ENCODE data around the gene ATP13A3.
"Not testable (repeated sequence)": the region's sequence is repeated elsewhere in the genome, so short reads cannot be mapped to it uniquely, and the experiment has no call there.

ATP13A3 gene

GRCh38 chr3:194486540-194487288, at the start of gene ATP13A3:
ATP13A3 (minus strand) TSS chr3:194487002; CDS start chr3:194462190, 24,812 bp downstream.
- peak; percentile 91 for DNase-seq (ENCODE audit: low spot score)

- DNase-seq (ENCODE audit: low spot score) = not testable (repeated sequence)
Observed at GRCh38 chr3:194535199-194535598, 48.4 kb upstream of the ATP13A3 start.

GRCh38 chr3:194534243-194534642, 47.4 kb upstream of the ATP13A3 start:
- no peak for DNase-seq (ENCODE audit: low spot score)

- DNase-seq (ENCODE audit: low spot score) = no peak
Observed at GRCh38 chr3:194532591-194532990, 45.8 kb upstream of the ATP13A3 start.

- no peak for DNase-seq (ENCODE audit: low spot score)
Observed at GRCh38 chr3:194527726-194528125, 40.9 kb upstream of the ATP13A3 start.

GRCh38 chr3:194526164-194526563, 39.4 kb upstream of the ATP13A3 start:
- DNase-seq (ENCODE audit: low spot score) = no peak

GRCh38 chr3:194522579-194523046, 35.8 kb upstream of the ATP13A3 start:
- no peak for DNase-seq (ENCODE audit: low spot score)

- DNase-seq (ENCODE audit: low spot score) = no peak
Observed at GRCh38 chr3:194521510-194522260, 34.9 kb upstream of the ATP13A3 start.

GRCh38 chr3:194520682-194521162, 33.9 kb upstream of the ATP13A3 start:
- DNase-seq (ENCODE audit: low spot score) = not testable (repeated sequence)

- DNase-seq (ENCODE audit: low spot score) = not testable (repeated sequence)
Observed at GRCh38 chr3:194520201-194520600, 33.4 kb upstream of the ATP13A3 start.

- no peak for DNase-seq (ENCODE audit: low spot score)
Observed at GRCh38 chr3:194518652-194519051, 31.9 kb upstream of the ATP13A3 start.

- no peak for DNase-seq (ENCODE audit: low spot score)
Observed at GRCh38 chr3:194517333-194517732, 30.5 kb upstream of the ATP13A3 start.

GRCh38 chr3:194514626-194515025, 27.8 kb upstream of the ATP13A3 start:
- no peak for DNase-seq (ENCODE audit: low spot score)

- DNase-seq (ENCODE audit: low spot score) = no peak
Observed at GRCh38 chr3:194512895-194513601, 26.2 kb upstream of the ATP13A3 start.

GRCh38 chr3:194508491-194509453, 22.0 kb upstream of the ATP13A3 start:
- no peak for DNase-seq (ENCODE audit: low spot score)

- DNase-seq (ENCODE audit: low spot score) = no peak
Observed at GRCh38 chr3:194507571-194507970, 20.8 kb upstream of the ATP13A3 start.

GRCh38 chr3:194505791-194506415, 19.1 kb upstream of the ATP13A3 start:
- DNase-seq (ENCODE audit: low spot score) = no peak

GRCh38 chr3:194504861-194505260, 18.1 kb upstream of the ATP13A3 start:
- DNase-seq (ENCODE audit: low spot score) = no peak

GRCh38 chr3:194504146-194504545, 17.3 kb upstream of the ATP13A3 start:
- no peak for DNase-seq (ENCODE audit: low spot score)

- no peak for DNase-seq (ENCODE audit: low spot score)
Observed at GRCh38 chr3:194503081-194503531, 16.3 kb upstream of the ATP13A3 start.

GRCh38 chr3:194500198-194500597, 13.4 kb upstream of the ATP13A3 start:
- DNase-seq (ENCODE audit: low spot score) = no peak
